ENCODE data around the gene RETREG3.

GRCh38 chr17:42653179-42654124, 44.3 kb upstream of the RETREG3 start:
- TF ChIP-seq POLR2A (IDR thresholded peaks at IDR 0.05) (no peak), CTCF (IDR thresholded peaks at IDR 0.05) (no peak), EP300 (IDR thresholded peaks at IDR 0.05) (no peak)

All from suprapubic skin (tissue), 3 donors.